Astrocyte (in vitro differentiated cells and primary cell): ENCODE data around the gene KY. TPM values are rescaled to one million over a fixed set of nuclear protein-coding genes. Genes with fewer than 3 reads are reported as not detected.

Experiments used
- DNase-seq: peaks from one replicate; pipeline ENCODE4 v3.0.0-alpha.2; 2010; ENCODE audit warnings: low read depth
- FAIRE-seq: peaks from 2 replicates; lab custom pipeline; 2011; peaks lifted over from hg19 to GRCh38; lab: Jason Lieb, UNC
- H2AFZ ChIP-seq: 2 replicates; pipeline ENCODE4 v1.6.0; 2012; ENCODE audit warnings: low read depth, low read length, inconsistent platforms
- H3K27ac ChIP-seq: 2 replicates; pipeline ENCODE4 v1.5.1; 2011; ENCODE audit warnings: low read depth, low read length, inconsistent platforms
- H3K27me3 ChIP-seq: 2 replicates; pipeline ENCODE4 v1.6.0; 2011; ENCODE audit warnings: low read length, inconsistent platforms; ENCODE audit not compliant: insufficient read depth
- H3K36me3 ChIP-seq: 2 replicates; pipeline ENCODE4 v1.5.1; 2011; ENCODE audit warnings: low read length, inconsistent platforms; ENCODE audit not compliant: insufficient read depth
- H3K4me1 ChIP-seq: 2 replicates; pipeline ENCODE4 v1.5.1; 2011; ENCODE audit warnings: low read length, inconsistent platforms; ENCODE audit not compliant: insufficient read depth
- H3K4me2 ChIP-seq: 2 replicates; pipeline ENCODE4 v1.6.0; 2012; ENCODE audit warnings: low read length, inconsistent platforms
- H3K4me3 ChIP-seq: 2 replicates; pipeline ENCODE4 v1.5.1; 2011; ENCODE audit warnings: low read depth, mild to moderate bottlenecking, low read length, inconsistent platforms; ENCODE audit not compliant: insufficient read depth
- H3K79me2 ChIP-seq: 2 replicates; pipeline ENCODE4 v1.6.0; 2012; ENCODE audit warnings: mild to moderate bottlenecking, low read length, inconsistent platforms; ENCODE audit not compliant: insufficient read depth
- H3K9ac ChIP-seq: 2 replicates; pipeline ENCODE4 v1.6.0; 2012; ENCODE audit warnings: mild to moderate bottlenecking, low read length, inconsistent platforms
- H3K9me3 ChIP-seq: 2 replicates; pipeline ENCODE4 v1.5.1; 2012; ENCODE audit warnings: low read depth, mild to moderate bottlenecking, low read length, inconsistent platforms; ENCODE audit not compliant: insufficient read depth
- H4K20me1 ChIP-seq: 2 replicates; pipeline ENCODE4 v1.6.0; 2012; ENCODE audit warnings: low read length, inconsistent platforms; ENCODE audit not compliant: insufficient read depth
- H3K27ac Mint-ChIP-seq: one replicate; pipeline ENCODE4 v1.8.0; 2021; ENCODE audit warnings: mild to moderate bottlenecking, mixed read lengths; ENCODE audit not compliant: unreplicated experiment
- H3K27me3 Mint-ChIP-seq: one replicate; pipeline ENCODE4 v1.8.0; 2021; ENCODE audit warnings: low read depth, mixed read lengths; ENCODE audit not compliant: unreplicated experiment
- H3K36me3 Mint-ChIP-seq: one replicate; pipeline ENCODE4 v1.8.0; 2021; ENCODE audit warnings: low read depth, mixed read lengths; ENCODE audit not compliant: unreplicated experiment
- H3K4me1 Mint-ChIP-seq: one replicate; pipeline ENCODE4 v1.8.0; 2021; ENCODE audit warnings: low read depth, mixed read lengths; ENCODE audit not compliant: unreplicated experiment
- H3K4me3 Mint-ChIP-seq: one replicate; pipeline ENCODE4 v1.8.0; 2021; ENCODE audit warnings: mild to moderate bottlenecking, moderate library complexity, mixed read lengths; ENCODE audit not compliant: unreplicated experiment
- H3K9me3 Mint-ChIP-seq: one replicate; pipeline ENCODE4 v1.8.0; 2021; ENCODE audit warnings: mild to moderate bottlenecking, mixed read lengths; ENCODE audit not compliant: unreplicated experiment
- EZH2 ChIP-seq: IDR thresholded peaks from 2 replicates; pipeline ENCODE4 v1.6.1; 2012; ENCODE audit warnings: mild to moderate bottlenecking, low read length, inconsistent platforms; ENCODE audit not compliant: insufficient read depth
- total RNA-seq: library from RNA; stranded (reverse); gene quantifications from 2 replicates; pipeline ENCODE4 v1.2.1, GENCODE V29; 2021
- TF ChIP-seq, protein P1 (sequence below): IDR thresholded peaks from 2 replicates; pipeline ENCODE4 v1.5.1; 2011; ENCODE audit warnings: low read depth, mild to moderate bottlenecking, inconsistent platforms, low read length, moderate library complexity; ENCODE audit not compliant: insufficient read depth

The KY gene
- total RNA-seq, 1 donor from 2014 or later = 0.11 TPM

DNA sequence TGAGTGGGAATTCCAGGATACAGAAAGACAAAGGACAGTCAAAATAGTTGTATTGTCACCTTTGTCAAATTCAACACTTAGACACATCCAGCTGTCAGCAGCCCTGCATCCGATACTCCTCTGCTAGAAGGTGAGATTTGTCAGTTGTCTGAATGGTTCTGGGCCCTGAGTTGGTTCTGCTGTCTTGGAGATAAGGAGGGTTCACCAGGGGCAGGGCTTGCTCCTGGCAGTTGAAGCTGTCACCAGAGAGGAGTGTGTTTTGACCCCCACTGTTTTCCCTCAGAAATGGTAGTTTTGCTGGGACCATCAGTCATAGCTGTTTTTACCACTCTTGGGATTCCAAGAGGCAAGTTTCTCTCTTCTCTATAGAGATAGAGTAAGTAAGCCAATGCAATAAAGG is 3.2 kb upstream of the KY start:
- peaks cover 2% of the 10 kb centered on the region for H3K4me1 Mint-ChIP-seq
- H3K27ac Mint-ChIP-seq = no peak overlapping the region
- no peak overlapping the region for H3K4me3 Mint-ChIP-seq
- H3K9ac ChIP-seq = no peak overlapping the region
- no peaks in the 10 kb centered on the region for H3K27me3 ChIP-seq
- no peak overlapping the region for H3K4me3 ChIP-seq
- peaks cover 7% of the 10 kb centered on the region for H3K9me3 Mint-ChIP-seq
- peaks cover 24% of the 10 kb centered on the region for H3K4me1 ChIP-seq
- no peak overlapping the region for H3K27ac ChIP-seq
- H3K36me3 Mint-ChIP-seq = peaks cover 3% of the 10 kb centered on the region
- no peaks in the 10 kb centered on the region for H4K20me1 ChIP-seq
- no peak overlapping the region for H3K4me2 ChIP-seq
- H3K9me3 ChIP-seq = no peaks in the 10 kb centered on the region
- H2AFZ ChIP-seq = no peak overlapping the region
- no peaks in the 10 kb centered on the region for H3K79me2 ChIP-seq
- no peaks in the 10 kb centered on the region for H3K36me3 ChIP-seq
- H3K27me3 Mint-ChIP-seq = peaks cover 74% of the 10 kb centered on the region
- TF ChIP-seq, protein P1, sequence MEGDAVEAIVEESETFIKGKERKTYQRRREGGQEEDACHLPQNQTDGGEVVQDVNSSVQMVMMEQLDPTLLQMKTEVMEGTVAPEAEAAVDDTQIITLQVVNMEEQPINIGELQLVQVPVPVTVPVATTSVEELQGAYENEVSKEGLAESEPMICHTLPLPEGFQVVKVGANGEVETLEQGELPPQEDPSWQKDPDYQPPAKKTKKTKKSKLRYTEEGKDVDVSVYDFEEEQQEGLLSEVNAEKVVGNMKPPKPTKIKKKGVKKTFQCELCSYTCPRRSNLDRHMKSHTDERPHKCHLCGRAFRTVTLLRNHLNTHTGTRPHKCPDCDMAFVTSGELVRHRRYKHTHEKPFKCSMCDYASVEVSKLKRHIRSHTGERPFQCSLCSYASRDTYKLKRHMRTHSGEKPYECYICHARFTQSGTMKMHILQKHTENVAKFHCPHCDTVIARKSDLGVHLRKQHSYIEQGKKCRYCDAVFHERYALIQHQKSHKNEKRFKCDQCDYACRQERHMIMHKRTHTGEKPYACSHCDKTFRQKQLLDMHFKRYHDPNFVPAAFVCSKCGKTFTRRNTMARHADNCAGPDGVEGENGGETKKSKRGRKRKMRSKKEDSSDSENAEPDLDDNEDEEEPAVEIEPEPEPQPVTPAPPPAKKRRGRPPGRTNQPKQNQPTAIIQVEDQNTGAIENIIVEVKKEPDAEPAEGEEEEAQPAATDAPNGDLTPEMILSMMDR = no peak
- no peak for FAIRE-seq
- DNase-seq = no peak

DNA sequence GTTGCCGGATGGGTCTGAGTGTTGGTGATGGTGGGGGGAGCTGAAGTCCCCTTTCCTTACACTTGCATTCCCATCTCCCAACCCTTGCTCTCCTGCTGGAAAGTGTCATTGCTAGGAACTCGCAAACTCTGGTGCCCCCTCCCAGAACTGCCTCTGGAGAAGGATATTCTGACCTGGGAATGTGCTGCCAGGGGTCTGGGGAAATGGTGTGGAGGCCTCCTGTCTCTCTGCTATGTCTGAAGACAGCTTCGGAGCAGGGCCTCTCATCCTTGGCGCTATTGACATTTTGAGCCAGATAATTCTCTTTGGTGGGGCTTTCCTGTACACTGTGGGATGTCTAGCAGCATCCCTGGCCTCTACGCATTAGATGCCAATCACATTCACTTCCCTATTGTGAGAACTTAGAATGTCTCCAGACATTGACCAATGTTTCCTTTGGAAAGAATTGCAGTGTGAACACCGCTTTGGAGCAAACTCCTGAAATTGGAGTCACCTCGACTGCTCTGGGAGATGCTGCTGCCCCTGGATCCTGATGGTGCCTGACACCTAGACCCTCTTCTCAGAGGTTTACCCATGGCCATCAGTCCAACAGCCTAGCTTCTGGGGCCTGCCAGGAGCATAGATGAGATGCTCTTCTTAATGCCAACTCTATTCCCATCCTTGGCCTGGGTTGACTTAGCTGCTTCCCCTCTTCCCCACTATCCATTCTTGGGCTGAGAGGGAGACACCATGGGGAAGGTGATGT is 2.2 kb upstream of the KY start:
- Histone ChIP-seq H3K79me2 (no peaks in the 10 kb centered on the region), H3K4me1 (peaks cover 24% of the 10 kb centered on the region), H3K9me3 (no peaks in the 10 kb centered on the region), H3K4me2 (no peak overlapping the region), H4K20me1 (no peaks in the 10 kb centered on the region), H2AFZ (no peak overlapping the region), H3K27ac (no peak overlapping the region), H3K9ac (no peak overlapping the region), H3K36me3 (no peaks in the 10 kb centered on the region), H3K4me3 (no peak overlapping the region), H3K27me3 (no peaks in the 10 kb centered on the region)
- DNase-seq = no peak
- FAIRE-seq = no peak
- Mint-ChIP-seq H3K27me3 (peaks cover 76% of the 10 kb centered on the region), H3K4me1 (peaks cover 2% of the 10 kb centered on the region), H3K9me3 (peaks cover 10% of the 10 kb centered on the region), H3K27ac (no peak overlapping the region), H3K36me3 (peaks cover 3% of the 10 kb centered on the region), H3K4me3 (no peak overlapping the region)
- TF ChIP-seq, protein P1 = no peak
- no peak for TF ChIP-seq EZH2

DNA sequence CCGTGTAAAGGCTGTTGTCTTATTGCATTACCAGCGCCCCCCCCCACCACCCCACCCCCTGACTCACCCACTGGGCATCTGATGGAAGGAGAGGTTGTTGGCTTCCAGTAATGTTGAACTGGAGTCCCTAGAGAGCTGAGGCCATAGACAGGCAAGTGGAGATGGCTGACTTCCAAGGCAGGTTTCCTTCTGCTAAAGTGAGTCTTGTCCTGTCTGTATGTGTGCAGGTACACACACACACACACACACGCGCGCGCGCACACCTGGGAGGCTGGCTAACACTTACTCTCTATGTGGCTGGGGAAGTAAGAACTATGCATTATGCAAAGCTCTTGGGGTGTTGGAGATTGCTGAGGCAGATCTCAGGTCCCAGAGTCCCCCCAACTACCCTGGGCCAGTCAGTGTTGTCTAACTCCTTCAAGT is 1.6 kb upstream of the KY start:
- H3K27me3 Mint-ChIP-seq = peaks cover 82% of the 10 kb centered on the region
- FAIRE-seq (no peak), DNase-seq (no peak)
- Histone ChIP-seq H3K36me3 (no peaks in the 10 kb centered on the region), H2AFZ (no peak overlapping the region), H3K4me1 (peaks cover 24% of the 10 kb centered on the region), H3K9ac (no peak overlapping the region), H3K4me3 (no peak overlapping the region), H3K27me3 (no peaks in the 10 kb centered on the region), H3K27ac (no peak overlapping the region), H3K4me2 (no peak overlapping the region), H3K9me3 (no peaks in the 10 kb centered on the region), H4K20me1 (no peaks in the 10 kb centered on the region), H3K79me2 (no peaks in the 10 kb centered on the region)
- H3K4me1 Mint-ChIP-seq = peaks cover 2% of the 10 kb centered on the region
- H3K4me3 Mint-ChIP-seq = no peak overlapping the region
- H3K9me3 Mint-ChIP-seq = peaks cover 10% of the 10 kb centered on the region
- peaks cover 3% of the 10 kb centered on the region for H3K36me3 Mint-ChIP-seq
- H3K27ac Mint-ChIP-seq = no peak overlapping the region
- no peak for TF ChIP-seq EZH2
- TF ChIP-seq, protein P1 = no peak
